Right lobe of liver (tissue), 4 donors: ENCODE measurements around the gene ZNF827.

ENCODE experiments used
- POLR2A ChIP-seq: fragments of 450-650 bp; IDR thresholded peaks from one replicate; pipeline ENCODE4 v1.6.1; 2017; ENCODE audit warnings: antibody characterized with exemption, mild to moderate bottlenecking
- TF ChIP-seq, protein P1 (sequence below), 4 donors: fragments of 200-600 bp in 3 of 4; fragments of 450-650 bp in 1 of 4; IDR thresholded peaks; one replicate each; pipeline versions ENCODE4 v1.5.1 to v1.8.0; 2016 to 2022; ENCODE audit warnings: antibody characterized with exemption in 4 of 4, mild to moderate bottlenecking in 2 of 4
- donor health status: DM: no; HTN: no; CAD: no.
- donor health status: DM: no; HTN: no; CAD: no.
- donor health status: DM: no; HTN: yes; CAD: no.

DNA sequence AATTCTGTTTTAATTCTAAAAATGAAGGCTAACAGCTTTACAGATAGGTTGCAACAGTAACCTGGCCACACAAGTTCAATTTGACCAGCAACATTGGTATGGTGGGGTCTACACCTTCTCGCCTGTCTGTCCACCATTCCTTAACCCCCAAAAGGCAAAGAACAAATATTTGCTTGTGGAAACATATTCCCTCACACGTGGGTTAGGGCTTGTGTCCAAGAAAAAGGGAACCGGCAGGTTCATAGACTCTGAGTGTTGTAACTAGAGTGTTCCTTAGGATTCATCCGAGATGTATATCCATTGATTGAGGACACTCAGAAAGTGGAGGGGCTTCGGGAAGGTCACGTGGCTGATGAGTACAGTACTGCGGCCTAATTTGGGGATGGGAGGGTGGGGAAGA, 204.6 kb downstream of the ZNF827 start:
- TF ChIP-seq, protein P1, sequence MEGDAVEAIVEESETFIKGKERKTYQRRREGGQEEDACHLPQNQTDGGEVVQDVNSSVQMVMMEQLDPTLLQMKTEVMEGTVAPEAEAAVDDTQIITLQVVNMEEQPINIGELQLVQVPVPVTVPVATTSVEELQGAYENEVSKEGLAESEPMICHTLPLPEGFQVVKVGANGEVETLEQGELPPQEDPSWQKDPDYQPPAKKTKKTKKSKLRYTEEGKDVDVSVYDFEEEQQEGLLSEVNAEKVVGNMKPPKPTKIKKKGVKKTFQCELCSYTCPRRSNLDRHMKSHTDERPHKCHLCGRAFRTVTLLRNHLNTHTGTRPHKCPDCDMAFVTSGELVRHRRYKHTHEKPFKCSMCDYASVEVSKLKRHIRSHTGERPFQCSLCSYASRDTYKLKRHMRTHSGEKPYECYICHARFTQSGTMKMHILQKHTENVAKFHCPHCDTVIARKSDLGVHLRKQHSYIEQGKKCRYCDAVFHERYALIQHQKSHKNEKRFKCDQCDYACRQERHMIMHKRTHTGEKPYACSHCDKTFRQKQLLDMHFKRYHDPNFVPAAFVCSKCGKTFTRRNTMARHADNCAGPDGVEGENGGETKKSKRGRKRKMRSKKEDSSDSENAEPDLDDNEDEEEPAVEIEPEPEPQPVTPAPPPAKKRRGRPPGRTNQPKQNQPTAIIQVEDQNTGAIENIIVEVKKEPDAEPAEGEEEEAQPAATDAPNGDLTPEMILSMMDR (IDR thresholded peaks at IDR 0.05): no peak
- no peak for TF ChIP-seq POLR2A
